GM23338 (cell line): ENCODE results near the gene P3R3URF. TPM values are rescaled to one million over a fixed set of nuclear protein-coding genes. Genes with fewer than 3 reads are reported as not detected.

ENCODE experiments used
- ATAC-seq: fragments of 200-7000 bp; cut with Tn5 transposase; 3 replicates; pipeline ENCODE4 v1.9.1; 2020
- DNase-seq: peaks from one replicate; pipeline ENCODE4 v3.0.0-alpha.2; 2015; ENCODE audit warnings: low spot score
- H2AFZ ChIP-seq: fragments of 200-600 bp; sonication (generic); 2 replicates; pipeline ENCODE4 v1.8.0; 2016; ENCODE audit warnings: antibody characterized with exemption, mild to moderate bottlenecking, moderate library complexity
- H3F3A ChIP-seq: fragments of 200-600 bp; sonication (generic); replicated peaks from 2 replicates; pipeline ENCODE4 v1.8.0; 2017; ENCODE audit warnings: antibody characterized with exemption, mixed run types, low read depth
- H3K27ac ChIP-seq: fragments of 200-600 bp; sonication (generic); 2 replicates; pipeline ENCODE4 v1.6.1; 2016; ENCODE audit warnings: low read depth
- H3K27me3 ChIP-seq: fragments of 200-600 bp; sonication (generic); 2 replicates; pipeline ENCODE4 v1.8.0; 2016; ENCODE audit warnings: mild to moderate bottlenecking, mixed run types, moderate library complexity; ENCODE audit not compliant: insufficient read depth
- H3K36me3 ChIP-seq: fragments of 200-600 bp; sonication (generic); 2 replicates; pipeline ENCODE4 v1.8.0; 2016; ENCODE audit warnings: mild to moderate bottlenecking; ENCODE audit not compliant: insufficient read depth
- H3K4me1 ChIP-seq: fragments of 200-600 bp; sonication (generic); 2 replicates; pipeline ENCODE4 v1.8.0; 2016; ENCODE audit warnings: mild to moderate bottlenecking, moderate library complexity; ENCODE audit not compliant: insufficient read depth
- H3K4me2 ChIP-seq: fragments of 200-600 bp; sonication (generic); 2 replicates; pipeline ENCODE4 v1.7.1; 2017; ENCODE audit warnings: mixed run types
- H3K4me3 ChIP-seq: fragments of 200-600 bp; sonication (generic); 2 replicates; pipeline ENCODE4 v1.6.1; 2016; ENCODE audit warnings: mixed run types
- H3K79me2 ChIP-seq: fragments of 200-600 bp; sonication (generic); replicated peaks from 2 replicates; pipeline ENCODE4 v1.8.0; 2017; ENCODE audit warnings: mild to moderate bottlenecking; ENCODE audit not compliant: insufficient read depth
- H3K9me2 ChIP-seq: fragments of 200-600 bp; sonication (generic); 2 replicates; pipeline ENCODE4 v1.8.0; 2017; ENCODE audit not compliant: insufficient read depth
- H4K20me1 ChIP-seq: fragments of 200-600 bp; sonication (generic); replicated peaks from 2 replicates; pipeline ENCODE4 v1.8.0; 2017; ENCODE audit warnings: mild to moderate bottlenecking; ENCODE audit not compliant: insufficient read depth
- H3K27ac Mint-ChIP-seq: 2 replicates; pipeline ENCODE4 v1.8.0; 2020; ENCODE audit warnings: inconsistent platforms, mild to moderate bottlenecking, moderate library complexity, mixed read lengths
- H3K27me3 Mint-ChIP-seq: 3 replicates; pipeline ENCODE4 v1.8.0; 2022; ENCODE audit warnings: low read depth, mild to moderate bottlenecking, moderate library complexity, mixed read lengths, inconsistent platforms; ENCODE audit not compliant: insufficient read depth, poor library complexity
- H3K36me3 Mint-ChIP-seq: 3 replicates; pipeline ENCODE4 v1.8.0; 2021; ENCODE audit warnings: low read depth, mild to moderate bottlenecking, inconsistent platforms, moderate library complexity, mixed read lengths
- H3K4me1 Mint-ChIP-seq: 3 replicates; pipeline ENCODE4 v1.8.0; 2020; ENCODE audit warnings: mild to moderate bottlenecking, inconsistent platforms, mixed read lengths
- H3K4me3 Mint-ChIP-seq: 3 replicates; pipeline ENCODE4 v1.8.0; 2021; ENCODE audit warnings: moderate library complexity, mild to moderate bottlenecking, inconsistent platforms, mixed read lengths
- H3K9me3 Mint-ChIP-seq: 3 replicates; pipeline ENCODE4 v1.8.0; 2020; ENCODE audit warnings: moderate library complexity, mild to moderate bottlenecking, inconsistent platforms, mixed read lengths
- CREB1 ChIP-seq: fragments of 250-450 bp; sonication (Bioruptor Pico); IDR thresholded peaks from 2 replicates; pipeline ENCODE4 v1.5.0; 2020; ENCODE audit warnings: low read depth, mild to moderate bottlenecking, moderate library complexity
- EZH2 ChIP-seq: fragments of 200-600 bp; sonication (generic); IDR thresholded peaks from one replicate; pipeline ENCODE4 v1.8.0; 2017; ENCODE audit warnings: antibody characterized with exemption, mild to moderate bottlenecking, low read depth; ENCODE audit not compliant: unreplicated experiment
- EZH2phosphoT487 ChIP-seq: fragments of 200-600 bp; sonication (generic); IDR thresholded peaks from one replicate; pipeline ENCODE4 v1.8.1; 2018; ENCODE audit warnings: antibody characterized with exemption; ENCODE audit not compliant: unreplicated experiment
- JUNB ChIP-seq: IDR thresholded peaks from one replicate; pipeline ENCODE4 v1.6.1; 2016; ENCODE audit warnings: antibody characterized with exemption; ENCODE audit not compliant: unreplicated experiment
- NANOG ChIP-seq: IDR thresholded peaks from 2 replicates; pipeline ENCODE4 v1.6.1; 2016; ENCODE audit warnings: antibody characterized with exemption, borderline replicate concordance
- POLR2AphosphoS5 ChIP-seq: IDR thresholded peaks from 2 replicates; pipeline ENCODE4 v1.6.1; 2016; ENCODE audit warnings: antibody characterized with exemption, low read depth
- ZNF114 ChIP-seq: fragments of 250-450 bp; sonication (Bioruptor Pico); IDR thresholded peaks from 2 replicates; pipeline ENCODE4 v1.5.0; 2020; ENCODE audit warnings: mild to moderate bottlenecking, moderate library complexity
- ZNF331 ChIP-seq: fragments of 250-450 bp; sonication (Bioruptor Pico); IDR thresholded peaks from 2 replicates; pipeline ENCODE4 v1.5.0; 2020; ENCODE audit warnings: low read depth, mild to moderate bottlenecking, moderate library complexity
- polyA plus RNA-seq: library from polyadenylated mRNA; unstranded; fragments of >200 nt; fragmentation: Nextera tagmentation; extraction: Ambion mirVana; gene quantifications from 2 replicates; pipeline ENCODE4 v1.2.1, GENCODE V29; 2016
- total RNA-seq: library from RNA; depleted of rRNA; stranded (reverse); fragments of >200 nt; shearing (Covaris generic); gene quantifications from 2 replicates; pipeline ENCODE4 v1.2.3, GENCODE V29; 2014
- TF ChIP-seq, protein P1 (sequence below): IDR thresholded peaks from one replicate; pipeline ENCODE4 v1.6.1; 2018; ENCODE audit warnings: antibody characterized with exemption; ENCODE audit not compliant: unreplicated experiment
- TF ChIP-seq, protein P2 (sequence below), 2 experiments: fragments of 200-600 bp in 1 of 2; sonication (generic) in 1 of 2; conservative IDR thresholded peaks; 2 replicates each; pipeline versions ENCODE4 v1.5.1 to v1.6.1; 2016 to 2017; ENCODE audit warnings: antibody characterized with exemption in 2 of 2, low read depth in 2 of 2, mild to moderate bottlenecking in 2 of 2, moderate library complexity in 1 of 2

Gene P3R3URF
- total and polyA plus RNA-seq, 2 experiments from 2014 or later, result not detected

DNA sequence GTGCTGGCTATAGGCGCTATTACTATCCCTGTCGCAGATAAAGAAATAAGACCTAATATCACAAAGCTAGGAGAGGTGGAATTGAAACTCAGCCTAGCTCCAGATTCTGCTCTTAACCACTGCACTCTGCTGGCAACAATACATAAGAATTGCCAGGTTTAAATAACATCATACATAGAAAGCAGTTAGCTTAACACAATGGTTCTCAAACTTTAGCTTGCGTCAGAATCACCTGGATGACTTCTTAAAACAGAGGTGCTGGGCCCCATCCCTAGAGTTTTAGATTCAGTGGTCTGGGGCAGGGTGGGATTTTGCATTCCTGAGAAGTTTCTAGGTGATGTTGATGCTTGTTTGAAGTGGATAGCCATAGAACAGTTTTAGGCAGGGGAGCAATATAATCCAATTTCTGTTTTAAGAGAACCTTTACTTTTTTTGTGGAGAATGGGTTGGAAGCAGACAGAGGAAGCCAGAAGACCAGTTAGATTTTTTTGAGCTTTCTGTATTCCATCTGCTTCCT, 23.0 kb upstream of the P3R3URF start (continued):
- TF ChIP-seq, protein P1, sequence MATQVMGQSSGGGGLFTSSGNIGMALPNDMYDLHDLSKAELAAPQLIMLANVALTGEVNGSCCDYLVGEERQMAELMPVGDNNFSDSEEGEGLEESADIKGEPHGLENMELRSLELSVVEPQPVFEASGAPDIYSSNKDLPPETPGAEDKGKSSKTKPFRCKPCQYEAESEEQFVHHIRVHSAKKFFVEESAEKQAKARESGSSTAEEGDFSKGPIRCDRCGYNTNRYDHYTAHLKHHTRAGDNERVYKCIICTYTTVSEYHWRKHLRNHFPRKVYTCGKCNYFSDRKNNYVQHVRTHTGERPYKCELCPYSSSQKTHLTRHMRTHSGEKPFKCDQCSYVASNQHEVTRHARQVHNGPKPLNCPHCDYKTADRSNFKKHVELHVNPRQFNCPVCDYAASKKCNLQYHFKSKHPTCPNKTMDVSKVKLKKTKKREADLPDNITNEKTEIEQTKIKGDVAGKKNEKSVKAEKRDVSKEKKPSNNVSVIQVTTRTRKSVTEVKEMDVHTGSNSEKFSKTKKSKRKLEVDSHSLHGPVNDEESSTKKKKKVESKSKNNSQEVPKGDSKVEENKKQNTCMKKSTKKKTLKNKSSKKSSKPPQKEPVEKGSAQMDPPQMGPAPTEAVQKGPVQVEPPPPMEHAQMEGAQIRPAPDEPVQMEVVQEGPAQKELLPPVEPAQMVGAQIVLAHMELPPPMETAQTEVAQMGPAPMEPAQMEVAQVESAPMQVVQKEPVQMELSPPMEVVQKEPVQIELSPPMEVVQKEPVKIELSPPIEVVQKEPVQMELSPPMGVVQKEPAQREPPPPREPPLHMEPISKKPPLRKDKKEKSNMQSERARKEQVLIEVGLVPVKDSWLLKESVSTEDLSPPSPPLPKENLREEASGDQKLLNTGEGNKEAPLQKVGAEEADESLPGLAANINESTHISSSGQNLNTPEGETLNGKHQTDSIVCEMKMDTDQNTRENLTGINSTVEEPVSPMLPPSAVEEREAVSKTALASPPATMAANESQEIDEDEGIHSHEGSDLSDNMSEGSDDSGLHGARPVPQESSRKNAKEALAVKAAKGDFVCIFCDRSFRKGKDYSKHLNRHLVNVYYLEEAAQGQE, result no peak
- TF ChIP-seq ZNF331 (CRISPR knock-in tag), result no peak
- no peak for TF ChIP-seq JUNB
- TF ChIP-seq NANOG, result no peak
- no peak for TF ChIP-seq CREB1 (CRISPR knock-in tag)
- no peak for TF ChIP-seq EZH2phosphoT487
- no peak for TF ChIP-seq EZH2

DNA sequence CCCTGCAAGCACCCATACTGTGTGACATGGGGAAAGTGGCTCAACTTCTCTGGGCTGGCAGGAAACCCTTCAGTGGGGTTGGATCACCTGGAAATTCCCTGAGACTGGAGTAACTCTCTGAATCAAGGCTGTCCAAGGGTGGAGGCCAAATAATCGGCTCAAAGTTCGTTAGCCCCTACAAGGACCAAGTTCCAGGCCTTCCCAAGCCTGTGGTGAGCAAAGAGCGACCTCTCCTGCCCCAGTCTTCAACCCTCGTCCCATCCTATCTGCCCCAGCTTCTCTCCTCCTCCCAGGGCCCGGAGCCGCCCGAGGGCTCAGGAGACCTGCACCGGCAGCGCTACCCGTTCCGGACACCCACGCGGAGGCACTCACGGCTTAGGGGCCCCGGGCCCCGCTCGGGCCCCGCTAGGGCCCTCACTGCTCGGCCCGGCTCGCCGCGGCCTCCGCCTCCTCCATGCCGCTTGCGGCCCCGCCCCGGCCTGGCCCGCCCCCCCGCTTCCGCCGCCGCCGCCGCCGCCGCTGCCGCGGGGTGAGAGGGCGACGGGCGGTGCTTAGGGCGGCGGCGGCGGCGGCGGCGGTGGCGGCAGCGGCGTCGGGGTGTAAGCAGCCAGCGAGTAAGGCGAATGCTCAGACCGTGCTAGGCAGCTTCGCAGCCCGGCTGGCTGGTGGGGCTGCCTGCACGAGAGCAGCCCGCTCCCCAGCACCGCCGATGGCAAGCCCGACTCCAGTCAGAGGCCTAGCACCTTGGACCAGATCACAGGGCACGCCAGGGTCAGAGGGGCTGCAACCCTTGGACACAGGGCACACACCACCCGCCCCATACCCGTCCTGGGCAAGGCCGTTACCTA, 21.9 kb upstream of the P3R3URF start, which contains the start of gene POMGNT1:
TSS of gene POMGNT1 (minus strand) at position 471 of the 848 bp plus-strand sequence. CDS start 613 bp downstream, outside the sequence.
- 0 out of 2 replicates have a peak, but pooled peaks cover 5% of the 10 kb centered on the region for H3K27me3 ChIP-seq
- H3K4me2 ChIP-seq, result peak within 1 kb of the TSS; percentile 90
- H3F3A ChIP-seq, result peaks cover 14% of the 10 kb centered on the region; the same call in 1 of the 2 replicates
- H3K27me3 Mint-ChIP-seq, result peaks cover 11% of the 10 kb centered on the region
- H3K79me2 ChIP-seq, result no peaks in the 10 kb centered on the region
- H3K27ac ChIP-seq, result peak within 1 kb of the TSS; percentile 66; the same call in 1 of the 2 replicates
- peaks cover 8% of the 10 kb centered on the region; the same call in 1 of the 2 replicates for H3K4me1 ChIP-seq
- H4K20me1 ChIP-seq, result no peaks in the 10 kb centered on the region; the same call in 1 of the 2 replicates
- peak within 1 kb of the TSS; percentile 82 for H3K4me3 ChIP-seq
- peak within 1 kb of the TSS; percentile 87 for H3K4me3 Mint-ChIP-seq
- peak; percentile 78 for DNase-seq
- no peaks in the 10 kb centered on the region for H3K9me3 Mint-ChIP-seq
- ATAC-seq, result peak; percentile 69
- H3K36me3 ChIP-seq, result no peaks in the 10 kb centered on the region
- peaks cover 6% of the 10 kb centered on the region; the same call in 2 of the 3 replicates for H3K36me3 Mint-ChIP-seq
- H3K27ac Mint-ChIP-seq, result 0 out of 2 replicates have a peak within 1 kb of the TSS, but pooled peaks have one; percentile 59
- peak within 1 kb of the TSS; percentile 99 for H2AFZ ChIP-seq
- no peaks in the 10 kb centered on the region for H3K9me2 ChIP-seq
- peaks cover 16% of the 10 kb centered on the region for H3K4me1 Mint-ChIP-seq
- TF ChIP-seq POLR2AphosphoS5 (peak; percentile 65), CREB1 (CRISPR knock-in tag) (no peak), JUNB (no peak), EZH2phosphoT487 (no peak), ZNF331 (CRISPR knock-in tag) (no peak), ZNF114 (CRISPR knock-in tag) (no peak), NANOG (no peak)
- TF ChIP-seq, protein P1, result no peak
- TF ChIP-seq, protein P2, sequence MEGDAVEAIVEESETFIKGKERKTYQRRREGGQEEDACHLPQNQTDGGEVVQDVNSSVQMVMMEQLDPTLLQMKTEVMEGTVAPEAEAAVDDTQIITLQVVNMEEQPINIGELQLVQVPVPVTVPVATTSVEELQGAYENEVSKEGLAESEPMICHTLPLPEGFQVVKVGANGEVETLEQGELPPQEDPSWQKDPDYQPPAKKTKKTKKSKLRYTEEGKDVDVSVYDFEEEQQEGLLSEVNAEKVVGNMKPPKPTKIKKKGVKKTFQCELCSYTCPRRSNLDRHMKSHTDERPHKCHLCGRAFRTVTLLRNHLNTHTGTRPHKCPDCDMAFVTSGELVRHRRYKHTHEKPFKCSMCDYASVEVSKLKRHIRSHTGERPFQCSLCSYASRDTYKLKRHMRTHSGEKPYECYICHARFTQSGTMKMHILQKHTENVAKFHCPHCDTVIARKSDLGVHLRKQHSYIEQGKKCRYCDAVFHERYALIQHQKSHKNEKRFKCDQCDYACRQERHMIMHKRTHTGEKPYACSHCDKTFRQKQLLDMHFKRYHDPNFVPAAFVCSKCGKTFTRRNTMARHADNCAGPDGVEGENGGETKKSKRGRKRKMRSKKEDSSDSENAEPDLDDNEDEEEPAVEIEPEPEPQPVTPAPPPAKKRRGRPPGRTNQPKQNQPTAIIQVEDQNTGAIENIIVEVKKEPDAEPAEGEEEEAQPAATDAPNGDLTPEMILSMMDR (conservative IDR thresholded peaks at IDR 0.05; ENCODE audit: low read depth in 2 of 2), result peak; percentile 17 to 54; a peak in 3 of 4 replicates
